HG02763 (cell line): ENCODE measurements around the gene MYT1.

Source experiments
- ATAC-seq: cut with Tn5 transposase; IDR thresholded peaks from one replicate; pipeline ENCODE4 v1.9.1; 2021; ENCODE audit warnings: mild to moderate bottlenecking, moderate library complexity; ENCODE audit not compliant: unreplicated experiment

Gene MYT1

DNA sequence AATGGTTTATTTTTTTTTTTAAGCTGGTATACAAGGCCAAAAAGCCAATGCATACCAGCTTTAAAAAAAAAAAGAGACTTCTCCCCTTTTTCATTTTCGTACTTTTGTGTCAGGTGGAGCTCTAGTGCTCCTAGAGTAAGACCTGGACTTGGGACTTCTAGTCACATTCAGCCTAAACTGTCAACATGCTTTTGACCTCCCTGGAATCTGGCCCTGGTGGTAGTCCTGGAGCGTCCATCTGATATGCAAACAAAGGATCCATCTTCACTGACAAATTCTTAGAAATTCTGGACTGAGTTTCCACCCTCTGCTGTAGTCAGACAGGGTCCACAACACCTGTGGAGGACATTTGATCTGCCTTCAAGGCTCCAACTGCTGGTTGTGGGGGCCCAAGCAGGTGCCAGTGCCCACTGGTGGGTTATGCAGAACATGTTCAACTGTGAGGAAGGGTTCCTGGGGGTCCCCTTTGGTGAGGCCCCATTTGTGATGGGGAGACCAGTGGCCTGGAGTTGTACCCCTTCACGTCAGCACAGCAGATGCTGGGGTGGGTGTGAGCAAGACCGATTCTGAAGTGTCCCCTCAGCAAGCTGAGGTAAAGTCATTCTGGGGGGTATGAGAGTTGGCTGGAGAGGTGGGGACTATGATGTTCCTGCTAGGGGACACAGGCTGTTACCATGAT is 78.7 kb downstream of the MYT1 start:
- no peak for ATAC-seq

DNA sequence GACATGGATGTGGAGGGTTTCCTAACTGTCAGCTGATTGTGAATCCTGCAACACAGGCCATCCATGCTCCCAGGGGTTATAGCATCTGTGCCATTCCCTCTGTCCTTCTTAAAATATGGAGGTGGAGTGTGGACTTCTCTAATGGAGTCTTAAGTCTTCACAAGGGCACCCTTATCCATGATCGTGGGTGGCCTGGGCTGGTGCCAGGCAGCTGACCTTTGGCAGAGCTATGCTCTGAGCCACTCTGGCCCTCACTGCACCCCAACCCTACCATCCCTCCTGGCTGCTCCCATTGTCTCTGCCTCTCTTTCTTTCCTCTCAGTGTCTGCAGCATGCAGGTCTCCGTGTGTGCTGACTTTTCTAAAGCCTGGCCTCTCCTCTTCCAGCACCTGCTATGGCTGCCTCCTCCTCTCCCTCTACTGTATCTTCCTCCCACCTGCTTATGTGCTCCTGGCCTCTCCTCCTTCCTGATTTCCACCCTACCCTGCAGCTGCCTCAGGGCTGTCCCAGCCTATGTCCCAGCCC is 80.1 kb downstream of the MYT1 start:
- no peak for ATAC-seq

DNA sequence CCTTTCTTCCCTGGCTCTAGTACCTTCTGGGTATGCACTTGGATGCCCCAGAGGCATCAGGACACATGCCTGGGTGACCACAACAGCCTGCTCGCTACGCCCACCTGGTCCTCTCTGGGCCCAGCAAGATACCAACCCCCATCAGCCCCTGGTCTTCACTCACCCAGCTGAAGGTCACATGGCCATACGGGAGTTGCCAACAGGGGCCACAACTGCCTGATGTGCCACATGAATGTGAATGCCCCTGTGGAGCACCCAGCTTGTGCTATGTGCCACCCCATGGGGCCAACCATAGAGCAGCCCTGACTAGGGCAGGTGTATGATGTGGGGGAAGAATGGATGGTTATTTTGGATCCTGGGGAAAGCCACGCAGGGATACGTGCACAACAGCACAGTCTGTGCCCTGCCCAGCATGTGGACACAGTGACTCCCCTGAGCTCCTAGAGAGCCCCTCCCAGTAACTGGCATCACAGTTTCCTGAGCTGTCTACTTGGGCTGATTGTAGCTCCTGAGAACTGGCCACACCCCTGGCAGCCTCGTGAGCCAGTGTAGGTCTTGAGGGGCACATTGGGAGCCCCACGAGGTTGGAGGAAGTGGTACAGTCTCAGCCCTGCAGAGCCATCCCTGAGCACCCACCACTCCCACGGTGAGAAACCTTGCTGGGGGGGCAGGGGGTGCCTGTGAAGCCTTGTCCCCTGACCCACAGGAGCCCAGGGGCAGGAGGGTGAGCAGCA is 80.8 kb downstream of the MYT1 start:
- no peak for ATAC-seq

DNA sequence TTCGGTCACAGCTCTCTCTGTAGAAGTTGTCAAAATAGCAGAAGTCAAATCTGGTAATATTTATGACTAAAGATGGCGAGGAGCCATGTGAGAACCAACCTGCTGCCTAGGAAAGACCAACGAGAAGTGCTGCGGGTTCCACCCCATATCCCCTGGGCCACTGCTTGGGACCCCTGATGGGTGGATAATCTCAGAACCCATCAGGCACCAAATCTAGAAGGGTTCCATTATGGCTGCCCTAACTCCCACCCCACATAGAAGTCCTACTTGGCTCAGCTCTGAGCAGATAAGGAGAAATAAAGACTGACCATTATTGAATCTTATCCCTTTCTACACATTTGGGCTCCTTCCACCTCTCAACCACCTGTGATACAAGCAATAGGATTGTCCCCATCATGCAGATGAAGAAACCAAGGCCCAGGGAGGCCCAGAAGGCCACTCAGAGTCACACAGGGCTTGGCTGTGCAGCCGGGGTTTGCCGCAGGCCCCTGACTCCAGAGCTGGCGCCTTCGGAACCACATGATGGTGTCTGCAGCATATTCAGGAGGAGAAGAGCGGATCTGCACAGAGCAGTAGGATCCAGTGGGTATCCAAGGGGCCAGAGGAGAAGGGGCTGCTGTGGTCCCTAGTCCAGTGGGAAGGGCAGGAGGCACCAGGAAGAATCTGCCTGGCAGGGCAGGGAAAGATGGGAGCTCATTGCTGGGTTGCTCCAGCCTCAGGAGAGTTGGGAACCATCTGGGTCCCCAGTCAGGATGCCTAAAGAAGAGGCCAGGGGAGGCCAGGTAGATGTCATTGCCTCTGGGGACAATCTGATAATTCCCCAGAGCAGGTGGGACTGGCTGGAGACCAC is 81.7 kb downstream of the MYT1 start:
- no peak for ATAC-seq

DNA sequence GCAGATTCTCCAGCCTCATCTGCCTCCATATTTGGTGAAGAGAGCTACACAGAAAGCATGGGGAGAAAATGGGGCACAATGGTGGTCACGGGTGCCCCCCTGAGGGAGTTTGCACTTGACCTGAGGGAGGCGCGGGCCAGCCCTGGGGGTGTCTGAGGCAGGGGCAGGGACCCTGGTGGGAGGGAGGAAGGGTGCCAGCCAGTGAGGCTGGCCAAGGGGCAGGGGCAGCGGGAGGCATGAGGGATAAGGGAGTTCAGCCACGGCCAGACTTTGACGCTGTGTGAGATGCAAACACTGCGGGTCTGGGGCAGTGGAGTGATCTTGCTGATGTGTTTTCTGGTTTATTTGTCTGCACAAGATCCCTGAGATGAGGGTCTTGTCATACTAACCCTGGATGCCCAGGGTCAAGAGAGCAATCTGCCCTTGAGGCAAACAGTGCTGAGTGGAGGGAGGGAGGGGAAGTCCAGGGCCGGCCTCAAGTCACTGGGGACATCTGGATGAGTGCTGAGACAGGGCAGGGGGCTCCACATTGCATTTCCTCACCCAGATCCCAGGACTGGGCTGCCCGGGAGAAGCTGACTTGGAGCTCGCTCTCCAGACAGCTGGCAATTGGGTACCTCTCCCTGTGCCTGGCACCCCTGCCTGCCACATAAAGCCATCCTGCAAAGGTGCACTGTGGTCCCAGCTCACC is 82.5 kb downstream of the MYT1 start:
- no peak for ATAC-seq

DNA sequence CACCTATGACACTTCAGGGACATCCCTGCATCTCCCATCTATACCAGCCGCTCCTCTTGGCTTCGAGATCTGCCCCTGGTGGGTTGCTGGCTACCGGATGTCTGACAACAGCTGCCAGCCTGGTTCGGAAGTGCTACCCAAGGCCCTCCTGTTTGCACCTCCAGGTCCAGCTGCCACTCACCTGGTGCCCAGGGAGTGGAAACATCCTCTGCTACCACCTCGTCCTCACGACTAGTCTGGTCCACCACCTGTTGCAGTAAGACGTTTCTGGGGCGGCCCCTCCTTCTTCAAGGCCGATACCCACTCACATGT is 83.0 kb downstream of the MYT1 start:
- no peak for ATAC-seq

DNA sequence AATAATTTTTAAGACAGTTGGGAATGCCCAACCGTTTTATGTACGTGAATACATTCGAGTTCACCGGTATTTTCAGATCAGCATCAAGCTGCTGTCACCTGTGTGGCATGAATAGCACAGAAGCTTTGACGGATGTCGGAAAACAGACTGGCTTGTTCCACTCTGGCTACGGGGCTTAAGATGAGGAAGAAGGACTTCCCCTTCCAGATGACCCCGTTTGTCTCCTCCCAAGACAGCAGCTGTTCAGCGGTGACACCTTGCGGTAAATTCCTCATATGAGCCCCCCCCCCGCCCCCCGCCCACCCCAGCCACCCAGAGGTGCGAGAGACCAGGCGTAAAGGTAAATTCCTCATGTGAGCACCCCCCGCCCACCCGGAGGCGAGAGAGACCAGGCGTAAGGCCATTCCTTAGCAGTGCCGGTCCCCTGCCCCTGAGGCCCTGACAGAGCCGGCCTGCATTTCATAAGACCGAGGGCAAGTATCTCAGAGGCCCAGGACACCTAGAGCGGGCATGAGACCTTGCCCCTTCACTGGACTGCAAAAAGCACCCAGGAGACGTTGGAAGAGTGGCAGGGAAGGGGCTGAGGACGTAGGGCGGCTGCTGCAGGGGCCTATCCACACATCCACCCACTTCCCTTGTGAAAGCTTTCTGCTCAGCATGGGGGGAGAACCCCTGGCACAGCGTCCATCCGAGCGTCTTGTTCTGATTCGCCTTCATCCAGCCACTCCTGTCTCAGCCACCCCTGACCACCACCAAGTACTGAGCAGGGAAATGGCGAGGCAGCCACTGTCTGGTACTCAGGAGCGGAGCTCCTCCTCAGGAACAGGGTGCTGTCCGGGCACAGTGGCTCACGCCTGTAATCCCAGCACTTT is 84.0 kb downstream of the MYT1 start:
- ATAC-seq, result no peak

DNA sequence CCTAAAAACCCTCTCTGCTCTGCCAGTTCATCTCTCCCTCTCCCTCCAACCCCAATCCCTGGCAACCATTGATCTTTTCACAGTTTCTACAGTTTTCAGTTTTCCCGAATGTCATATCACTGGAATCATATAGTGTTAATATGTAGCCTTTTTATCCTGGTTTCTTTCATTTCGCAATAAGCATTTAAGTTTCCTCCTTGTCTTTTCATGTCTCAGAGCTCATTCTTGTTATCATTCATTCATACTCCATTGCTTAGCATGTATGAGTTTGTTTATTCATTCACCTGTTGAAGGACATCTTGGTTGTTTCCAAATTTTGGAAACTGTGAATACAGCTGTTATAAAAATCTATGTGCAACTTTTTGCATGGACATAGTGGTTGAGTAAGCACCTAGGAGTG is 85.8 kb downstream of the MYT1 start:
- ATAC-seq, result no peak

DNA sequence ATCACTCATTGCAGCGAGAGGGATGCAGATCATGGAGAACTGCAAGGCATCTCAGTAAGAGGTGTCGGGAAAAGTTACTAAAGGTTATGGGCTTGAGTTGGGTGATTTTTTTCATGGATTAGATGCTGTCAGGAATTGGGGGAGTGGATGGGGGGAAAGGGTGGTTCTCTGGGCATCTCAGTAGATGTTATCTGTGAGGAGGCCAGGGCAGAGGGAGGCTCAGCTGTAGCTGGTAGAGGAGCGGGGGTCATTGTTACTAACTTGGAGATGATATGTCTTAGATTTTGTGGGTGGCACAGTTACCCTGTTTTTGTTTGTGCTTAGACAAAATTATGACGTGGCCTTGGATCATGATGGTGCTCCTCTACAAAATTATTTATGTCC is 88.7 kb downstream of the MYT1 start:
- ATAC-seq, result no peak

DNA sequence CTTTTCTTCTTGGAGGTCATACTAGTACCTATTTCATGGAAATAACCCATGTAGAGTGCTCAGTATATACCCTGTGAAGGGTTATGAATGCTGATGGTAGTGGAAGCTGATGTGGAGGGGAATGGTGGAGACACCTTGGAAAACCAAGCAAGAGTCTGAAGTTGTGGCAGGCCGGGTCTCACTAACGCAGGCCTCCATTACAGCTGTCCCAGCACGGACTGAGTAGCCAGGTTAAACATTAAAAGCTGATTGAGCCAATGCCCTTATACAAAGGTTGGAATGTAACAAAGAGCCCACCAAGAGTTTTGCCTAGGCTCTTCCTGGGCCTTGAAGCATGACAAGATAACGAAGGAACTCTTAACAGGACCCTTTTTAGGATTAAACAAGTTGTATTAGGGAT is 89.2 kb downstream of the MYT1 start:
- no peak for ATAC-seq

DNA sequence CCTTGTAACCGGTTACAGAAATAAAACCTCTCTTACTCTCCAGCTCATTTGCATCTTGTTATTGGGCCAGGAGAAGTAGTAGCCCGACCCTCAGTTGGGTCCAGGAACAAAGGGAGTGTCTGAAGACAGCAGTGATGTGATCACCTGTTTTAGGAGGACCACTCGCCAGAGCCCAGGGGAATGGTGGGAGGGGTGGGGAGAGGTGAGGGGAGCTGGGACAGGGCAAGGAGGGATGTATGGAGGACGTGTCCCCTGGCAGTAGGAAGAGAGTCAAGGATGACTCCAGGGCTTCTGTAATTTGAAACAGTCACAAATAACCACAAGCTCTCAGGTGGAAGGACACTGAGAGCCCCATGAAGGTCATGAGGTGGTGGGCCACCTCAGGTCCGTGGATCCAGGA is 89.9 kb downstream of the MYT1 start:
- no peak for ATAC-seq

DNA sequence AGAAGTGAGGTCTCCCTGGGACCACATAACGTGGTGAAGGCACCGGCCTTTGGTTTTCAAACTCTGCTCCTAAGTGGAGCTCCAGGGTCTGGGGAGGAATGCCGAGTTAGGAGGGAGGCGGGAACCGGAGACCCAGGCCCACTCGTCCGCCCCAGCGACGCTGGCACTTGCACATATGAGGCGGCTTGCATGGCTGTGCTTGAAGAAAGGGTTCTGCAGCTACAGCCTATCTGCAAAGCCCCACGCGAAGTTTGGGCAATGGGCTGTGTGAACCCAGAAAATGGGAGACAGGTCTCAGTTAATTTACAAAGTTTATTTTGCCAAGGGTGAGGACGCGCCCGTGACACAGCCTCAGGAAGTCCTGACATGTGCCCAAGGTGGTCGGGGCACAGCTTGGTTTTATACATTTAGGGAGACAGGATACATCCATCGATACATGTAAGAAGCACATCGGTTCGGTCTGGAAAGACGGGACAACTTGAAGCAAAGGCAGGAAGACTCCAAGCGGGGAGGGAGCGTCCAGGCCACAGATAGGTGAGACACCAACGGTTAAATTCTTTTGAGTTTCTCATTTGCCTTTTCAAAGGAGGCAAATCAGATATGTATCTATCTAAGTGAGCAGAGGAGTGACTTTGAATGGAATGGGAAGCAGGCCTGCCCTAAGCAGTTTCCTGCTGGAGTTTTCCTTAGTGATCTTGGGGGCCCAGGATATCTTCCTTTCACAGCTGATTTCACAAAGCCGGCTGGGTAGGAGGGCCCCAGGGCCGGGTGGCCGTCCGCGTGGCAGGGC is 90.5 kb downstream of the MYT1 start:
- ATAC-seq, result no peak

DNA sequence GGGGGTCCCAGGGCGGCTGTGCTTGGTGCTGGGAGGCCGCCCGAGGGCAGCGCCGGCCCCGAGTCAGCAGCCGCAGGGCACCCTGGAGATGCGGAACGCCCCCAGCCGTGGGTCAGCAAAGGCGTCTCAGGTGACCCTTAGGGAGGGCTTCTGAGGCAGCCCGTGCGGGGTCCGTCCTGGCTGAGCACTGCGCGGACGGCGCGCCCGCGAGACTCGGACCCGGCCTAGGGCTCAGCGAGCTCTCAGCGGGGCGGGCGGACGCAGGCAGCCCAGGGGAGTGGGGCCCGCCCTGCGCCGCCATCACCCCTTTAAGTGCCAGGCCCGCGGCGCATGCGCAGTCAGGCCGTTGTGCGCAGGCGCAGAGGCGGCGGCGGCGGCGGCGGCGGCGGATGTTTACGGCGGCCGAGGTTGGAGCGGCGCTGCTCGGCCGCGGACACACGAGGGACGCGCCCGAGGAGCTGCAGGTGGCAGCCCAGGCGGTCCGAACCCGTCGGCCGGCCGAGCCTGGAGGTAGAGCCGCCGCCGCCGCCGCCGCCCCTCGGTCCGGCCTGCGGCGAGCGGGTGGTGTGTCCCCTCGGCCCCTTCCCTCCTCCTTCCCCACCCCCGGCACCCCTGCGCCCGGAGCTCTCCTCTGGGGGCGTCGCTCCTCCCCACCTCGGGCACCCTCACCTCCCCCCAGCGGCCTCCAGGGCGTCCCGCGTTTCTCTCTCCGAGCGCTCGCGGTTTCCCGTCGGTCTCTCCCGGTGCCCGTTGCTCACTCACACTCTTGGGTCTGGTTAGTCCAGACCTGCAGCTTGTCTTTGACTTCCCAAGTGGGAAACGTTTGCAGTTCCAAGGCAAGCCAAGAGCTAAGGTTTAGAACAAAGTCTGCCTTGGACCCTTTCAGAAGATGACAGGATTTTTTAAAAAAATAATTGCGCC is 91.4 kb downstream of the MYT1 start, which contains the start of gene PCMTD2:
TSS of gene PCMTD2 (plus strand) at position 388 of the 921 bp plus-strand sequence. CDS start 4,218 bp downstream, outside the sequence.
- peak; percentile 88 for ATAC-seq

DNA sequence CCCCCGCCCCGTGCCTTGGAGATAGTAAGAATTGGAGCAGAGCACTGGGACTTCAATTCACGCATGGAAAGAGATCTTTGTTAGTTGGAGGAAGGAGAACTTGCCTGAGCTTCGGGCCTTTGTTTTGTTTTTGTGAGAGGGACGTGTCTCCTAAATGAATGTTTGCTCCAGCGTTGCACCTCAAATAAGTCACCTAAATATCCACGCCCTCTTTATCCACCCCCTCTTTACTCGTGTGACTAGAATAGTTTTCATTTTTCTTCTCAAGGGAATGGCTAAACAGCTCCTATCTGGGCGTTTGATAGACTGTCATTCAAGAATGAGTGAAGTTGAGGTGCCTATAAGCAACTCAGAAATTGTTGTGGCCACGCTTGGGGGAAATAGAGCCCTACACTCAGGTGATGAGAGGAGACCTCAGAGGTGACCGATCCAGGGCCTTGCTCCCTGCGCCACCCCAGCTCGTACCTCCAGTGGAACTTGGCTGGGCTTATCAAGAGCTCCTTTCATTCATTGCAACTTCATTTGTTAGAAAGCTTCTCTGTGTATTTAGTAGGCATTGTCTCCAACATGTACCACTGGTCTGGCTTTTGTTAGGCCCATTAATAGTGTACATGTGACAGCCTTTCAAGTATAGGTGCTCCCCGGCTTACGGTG is 92.2 kb downstream of the MYT1 start:
- ATAC-seq, result no peak

DNA sequence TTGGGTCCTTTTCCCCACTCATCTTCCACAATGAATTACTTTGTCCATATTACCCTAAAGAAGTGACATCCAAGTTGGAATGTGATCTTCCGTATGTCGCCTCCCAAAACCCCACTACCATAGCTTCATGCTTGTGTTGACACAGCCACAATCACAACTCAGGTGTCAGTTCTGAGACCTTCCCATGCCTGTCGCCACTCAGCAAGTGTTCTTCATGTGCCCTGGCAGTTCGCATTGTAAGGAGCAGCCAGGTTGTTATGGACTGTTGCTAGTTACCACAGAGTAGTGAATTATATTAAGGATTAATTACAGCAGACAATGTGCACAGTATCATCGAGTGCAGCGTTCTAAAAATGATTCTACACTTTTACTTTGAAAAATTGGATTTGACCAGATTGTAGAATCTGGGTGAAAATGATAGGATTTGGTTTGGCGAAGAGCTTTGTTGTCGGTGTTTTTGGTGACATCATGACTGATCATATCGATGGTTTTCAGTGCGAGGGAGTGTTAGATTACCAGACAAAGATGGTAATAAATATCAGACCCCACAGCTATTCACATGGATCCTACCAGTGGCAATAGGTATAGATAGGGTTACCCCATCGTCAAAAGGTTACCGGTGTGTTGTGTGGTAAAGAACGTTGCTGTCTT is 93.0 kb downstream of the MYT1 start:
- no peak for ATAC-seq

DNA sequence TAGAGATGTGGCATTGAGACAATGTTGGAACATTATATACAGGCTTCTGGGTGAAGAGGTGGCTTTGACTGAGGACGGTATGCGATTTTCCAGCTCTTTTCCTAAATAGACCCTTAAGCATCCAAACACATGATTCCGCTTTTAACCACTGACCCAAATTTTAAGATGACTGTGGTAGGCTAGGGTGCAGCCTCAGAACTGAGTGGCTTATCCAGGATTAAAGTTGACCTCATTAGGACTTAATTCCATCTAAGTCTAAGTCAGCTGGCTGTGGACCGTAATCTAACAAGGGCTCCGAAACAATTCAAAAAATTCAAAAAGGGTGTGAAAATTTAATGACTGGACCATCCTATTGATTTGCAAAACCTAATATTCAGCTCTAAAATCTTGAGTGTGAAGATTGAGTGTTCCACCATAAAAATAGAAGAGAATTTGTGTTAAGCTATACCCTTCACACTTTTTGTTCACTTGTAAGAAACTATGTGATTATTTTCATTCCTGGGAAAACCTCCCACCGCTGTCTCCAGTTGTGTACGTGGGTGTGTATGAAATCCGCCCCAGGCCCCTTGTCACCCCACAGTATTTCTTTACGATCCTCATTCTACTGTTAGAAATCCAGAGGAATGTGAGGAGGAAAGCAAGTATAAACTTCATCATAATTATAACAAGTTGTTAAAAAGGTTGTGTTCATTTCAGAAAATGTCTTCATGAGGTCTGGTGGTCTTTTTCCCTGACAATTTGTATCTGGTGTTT is 94.0 kb downstream of the MYT1 start:
- no peak for ATAC-seq

DNA sequence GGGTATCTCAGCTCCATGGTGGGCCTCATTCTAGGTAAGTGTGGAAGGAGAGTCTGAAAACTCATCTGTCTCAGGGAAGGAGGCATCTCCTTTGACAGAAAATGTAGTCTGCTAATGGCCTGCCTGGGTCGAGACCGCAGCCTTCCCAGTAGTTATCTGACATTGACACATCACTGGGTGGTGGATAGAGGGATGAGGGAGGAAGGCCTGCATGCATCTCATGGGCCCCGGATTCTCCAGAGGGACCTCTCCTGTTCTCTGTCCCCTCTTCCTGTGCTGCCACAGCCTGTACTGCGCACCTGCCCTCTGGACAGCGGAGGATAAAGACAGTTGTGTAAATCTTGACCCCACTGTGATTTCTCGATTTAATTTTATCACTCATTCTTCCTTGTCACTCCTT is 96.0 kb downstream of the MYT1 start:
- ATAC-seq, result no peak
